EL (cell line): ENCODE data around the gene MNS1.
"Not testable (repeated sequence)": the region's sequence is repeated elsewhere in the genome, so short reads cannot be mapped to it uniquely, and the experiment has no call there.

ENCODE experiments used
- DNase-seq: peaks from one replicate; pipeline ENCODE4 v3.0.0-alpha.2; 2016

MNS1 gene

GRCh38 chr15:56464893-56465520 is at the start of gene MNS1:
MNS1 (minus strand) TSS chr15:56465137; CDS start chr15:56464972, 165 bp downstream.
- peak; percentile 96 for DNase-seq

GRCh38 chr15:56496635-56497034 is 31.7 kb upstream of the MNS1 start:
- DNase-seq, result peak; percentile 70

- DNase-seq, result no peak
Observed at GRCh38 chr15:56495533-56495932, 30.6 kb upstream of the MNS1 start.

- DNase-seq, result no peak
Observed at GRCh38 chr15:56495053-56495452, 30.1 kb upstream of the MNS1 start.

GRCh38 chr15:56492791-56493555 is 28.0 kb upstream of the MNS1 start:
- no peak for DNase-seq

- no peak for DNase-seq
Observed at GRCh38 chr15:56492236-56492635, 27.3 kb upstream of the MNS1 start.

GRCh38 chr15:56491110-56491722 is 26.3 kb upstream of the MNS1 start:
- peak; percentile 71 for DNase-seq

GRCh38 chr15:56490461-56490860 is 25.5 kb upstream of the MNS1 start:
- DNase-seq, result no peak

GRCh38 chr15:56486206-56486605 is 21.3 kb upstream of the MNS1 start:
- DNase-seq, result not testable (repeated sequence)

GRCh38 chr15:56485426-56485825 is 20.5 kb upstream of the MNS1 start:
- DNase-seq, result not testable (repeated sequence)

- DNase-seq, result no peak
Observed at GRCh38 chr15:56484287-56484686, 19.4 kb upstream of the MNS1 start.

GRCh38 chr15:56475351-56475750 is 10.4 kb upstream of the MNS1 start:
- DNase-seq, result no peak

GRCh38 chr15:56473017-56473416 is 8.1 kb upstream of the MNS1 start:
- no peak for DNase-seq

GRCh38 chr15:56472278-56472677 is 7.3 kb upstream of the MNS1 start:
- DNase-seq, result no peak

GRCh38 chr15:56471440-56472069 is 6.6 kb upstream of the MNS1 start:
- DNase-seq, result no peak

- DNase-seq, result no peak
Observed at GRCh38 chr15:56469483-56469882, 4.5 kb upstream of the MNS1 start.

GRCh38 chr15:56468401-56468800 is 3.5 kb upstream of the MNS1 start:
- DNase-seq, result peak; percentile 43

- DNase-seq, result no peak
Observed at GRCh38 chr15:56467616-56468015, 2.7 kb upstream of the MNS1 start.

- no peak for DNase-seq
Observed at GRCh38 chr15:56460947-56461346, 4.0 kb downstream of the MNS1 start.

- DNase-seq, result peak; percentile 10
Observed at GRCh38 chr15:56460071-56460470, 4.9 kb downstream of the MNS1 start.

GRCh38 chr15:56459096-56459495 is 5.8 kb downstream of the MNS1 start:
- no peak for DNase-seq

- DNase-seq, result no peak
Observed at GRCh38 chr15:56456229-56456628, 8.7 kb downstream of the MNS1 start.

GRCh38 chr15:56454836-56455235 is 10.1 kb downstream of the MNS1 start:
- no peak for DNase-seq

GRCh38 chr15:56445746-56446145 is 19.2 kb downstream of the MNS1 start:
- no peak for DNase-seq
